GM12865 (cell line): ENCODE measurements around the gene TPCN2.

Experiments
- DNase-seq: peaks from one replicate; pipeline ENCODE4 v3.0.0; 2010; ENCODE audit warnings: low read depth
- H3K4me3 ChIP-seq: 2 replicates; pipeline ENCODE4 v1.5.1; 2011; ENCODE audit warnings: mild to moderate bottlenecking, low read depth, low read length, control low read depth
- TF ChIP-seq, protein P1 (sequence below): IDR thresholded peaks from 2 replicates; pipeline ENCODE4 v1.5.1; 2011; ENCODE audit warnings: low read length, control low read depth, low read depth, inconsistent platforms; ENCODE audit not compliant: insufficient read depth; ENCODE audit errors: missing control alignments

The TPCN2 gene

GRCh38 chr11:69173331-69173730 lies 124.6 kb downstream of the TPCN2 start:
- H3K4me3 ChIP-seq, result no peak overlapping the region
- no peak for DNase-seq
- TF ChIP-seq, protein P1, sequence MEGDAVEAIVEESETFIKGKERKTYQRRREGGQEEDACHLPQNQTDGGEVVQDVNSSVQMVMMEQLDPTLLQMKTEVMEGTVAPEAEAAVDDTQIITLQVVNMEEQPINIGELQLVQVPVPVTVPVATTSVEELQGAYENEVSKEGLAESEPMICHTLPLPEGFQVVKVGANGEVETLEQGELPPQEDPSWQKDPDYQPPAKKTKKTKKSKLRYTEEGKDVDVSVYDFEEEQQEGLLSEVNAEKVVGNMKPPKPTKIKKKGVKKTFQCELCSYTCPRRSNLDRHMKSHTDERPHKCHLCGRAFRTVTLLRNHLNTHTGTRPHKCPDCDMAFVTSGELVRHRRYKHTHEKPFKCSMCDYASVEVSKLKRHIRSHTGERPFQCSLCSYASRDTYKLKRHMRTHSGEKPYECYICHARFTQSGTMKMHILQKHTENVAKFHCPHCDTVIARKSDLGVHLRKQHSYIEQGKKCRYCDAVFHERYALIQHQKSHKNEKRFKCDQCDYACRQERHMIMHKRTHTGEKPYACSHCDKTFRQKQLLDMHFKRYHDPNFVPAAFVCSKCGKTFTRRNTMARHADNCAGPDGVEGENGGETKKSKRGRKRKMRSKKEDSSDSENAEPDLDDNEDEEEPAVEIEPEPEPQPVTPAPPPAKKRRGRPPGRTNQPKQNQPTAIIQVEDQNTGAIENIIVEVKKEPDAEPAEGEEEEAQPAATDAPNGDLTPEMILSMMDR, result no peak

- TF ChIP-seq, protein P1, result no peak
- no peak overlapping the region for H3K4me3 ChIP-seq
- DNase-seq, result no peak
These were observed 125.3 kb downstream of the TPCN2 start for GRCh38 chr11:69173925-69174581.

- H3K4me3 ChIP-seq, result no peak overlapping the region
- no peak for DNase-seq
- TF ChIP-seq, protein P1, result no peak
These were observed 126.1 kb downstream of the TPCN2 start for GRCh38 chr11:69174841-69175240.

DNA sequence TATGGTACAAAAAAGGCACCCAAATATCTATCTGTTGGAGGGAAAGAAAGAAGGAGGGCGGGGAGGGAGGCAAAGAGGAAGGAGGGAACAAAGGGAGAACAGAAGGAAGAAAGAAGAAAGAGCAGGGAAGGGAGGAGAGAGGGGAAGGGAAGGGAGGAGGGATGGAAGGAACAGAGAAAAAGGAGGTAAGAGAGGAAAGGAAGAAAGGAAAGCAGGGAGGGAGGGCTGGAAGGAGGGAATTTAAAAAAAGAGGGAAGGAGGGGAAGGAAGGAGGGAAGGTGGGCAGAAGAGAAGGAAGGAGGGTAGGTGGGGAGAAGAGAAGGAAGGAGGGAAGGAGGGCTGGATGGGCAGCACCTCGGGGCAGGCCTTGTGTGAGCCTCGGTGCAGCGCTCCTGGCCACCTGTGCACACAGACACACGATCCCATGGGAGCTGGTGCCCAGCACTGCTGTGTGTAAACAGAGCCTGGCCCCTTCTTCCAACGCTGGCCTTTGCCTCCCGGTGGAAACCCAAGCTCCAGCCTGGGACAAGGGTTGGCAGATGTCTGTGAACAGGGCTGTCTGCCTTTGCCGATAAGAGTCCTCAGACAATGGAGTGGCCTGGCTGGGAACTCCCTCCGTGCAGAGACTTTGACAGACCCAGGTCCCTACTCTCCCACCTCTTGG lies 130.2 kb downstream of the TPCN2 start:
- TF ChIP-seq, protein P1, result no peak
- no peak overlapping the region for H3K4me3 ChIP-seq
- DNase-seq, result no peak

DNA sequence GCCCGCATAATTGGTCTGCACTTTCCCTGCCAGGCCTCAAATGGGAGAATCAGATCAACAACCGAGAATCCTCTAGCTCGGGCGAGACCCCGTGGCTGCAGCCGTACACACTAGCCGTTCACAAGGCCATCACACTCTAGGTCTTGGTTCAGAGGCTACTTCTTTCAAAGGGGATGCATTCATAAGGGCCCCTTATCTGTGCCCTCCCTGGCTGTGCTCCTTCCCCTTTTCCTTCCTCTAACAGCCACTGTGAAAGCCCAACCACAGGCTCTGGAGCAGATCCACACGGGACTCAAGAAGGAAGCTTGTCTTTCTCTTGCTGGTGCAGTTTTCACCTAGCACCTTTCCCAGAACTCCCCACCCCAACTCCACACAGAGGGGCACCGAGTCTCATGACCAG lies 131.5 kb downstream of the TPCN2 start:
- DNase-seq, result no peak
- TF ChIP-seq, protein P1, result no peak
- H3K4me3 ChIP-seq, result no peak overlapping the region

DNA sequence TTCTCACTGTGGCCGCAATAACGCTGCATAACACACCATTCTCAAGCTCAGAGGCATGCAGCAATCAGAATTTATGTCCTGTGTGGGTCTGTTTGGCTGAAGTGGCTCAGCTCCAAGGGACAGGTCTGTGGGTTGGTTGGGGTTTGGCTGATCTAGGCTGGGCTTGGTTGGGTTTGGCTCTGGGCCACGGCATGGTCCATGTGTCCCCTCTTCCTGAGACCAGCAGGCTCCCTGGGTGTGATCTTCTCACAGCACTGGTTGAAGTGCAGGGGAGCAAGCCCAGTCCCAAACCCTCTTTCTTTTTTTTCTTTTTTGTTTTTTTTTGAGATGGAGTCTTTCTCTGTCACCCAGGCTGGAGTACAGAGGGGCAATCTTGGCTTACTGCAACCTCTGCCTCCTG lies 132.0 kb downstream of the TPCN2 start:
- no peak overlapping the region for H3K4me3 ChIP-seq
- no peak for DNase-seq
- TF ChIP-seq, protein P1, result no peak

GRCh38 chr11:69183613-69184012 lies 134.9 kb downstream of the TPCN2 start:
- TF ChIP-seq, protein P1, result no peak
- peak; percentile 5 for DNase-seq
- H3K4me3 ChIP-seq, result no peak overlapping the region
